ENCODE measurements around the gene CLECL1. TPM values are rescaled to one million over a fixed set of nuclear protein-coding genes. Genes with fewer than 3 reads are reported as not detected.
A peak's percentile ranks its signal among the peaks of the same experiment; 100 is the strongest.
"Not testable (repeated sequence)": the region's sequence is repeated elsewhere in the genome, so short reads cannot be mapped to it uniquely, and the experiment has no call there.

Gene CLECL1
- polyA plus RNA-seq, 10 donors: 0.23 to 0.50 (median 0.38) TPM; not detected in 6

DNA sequence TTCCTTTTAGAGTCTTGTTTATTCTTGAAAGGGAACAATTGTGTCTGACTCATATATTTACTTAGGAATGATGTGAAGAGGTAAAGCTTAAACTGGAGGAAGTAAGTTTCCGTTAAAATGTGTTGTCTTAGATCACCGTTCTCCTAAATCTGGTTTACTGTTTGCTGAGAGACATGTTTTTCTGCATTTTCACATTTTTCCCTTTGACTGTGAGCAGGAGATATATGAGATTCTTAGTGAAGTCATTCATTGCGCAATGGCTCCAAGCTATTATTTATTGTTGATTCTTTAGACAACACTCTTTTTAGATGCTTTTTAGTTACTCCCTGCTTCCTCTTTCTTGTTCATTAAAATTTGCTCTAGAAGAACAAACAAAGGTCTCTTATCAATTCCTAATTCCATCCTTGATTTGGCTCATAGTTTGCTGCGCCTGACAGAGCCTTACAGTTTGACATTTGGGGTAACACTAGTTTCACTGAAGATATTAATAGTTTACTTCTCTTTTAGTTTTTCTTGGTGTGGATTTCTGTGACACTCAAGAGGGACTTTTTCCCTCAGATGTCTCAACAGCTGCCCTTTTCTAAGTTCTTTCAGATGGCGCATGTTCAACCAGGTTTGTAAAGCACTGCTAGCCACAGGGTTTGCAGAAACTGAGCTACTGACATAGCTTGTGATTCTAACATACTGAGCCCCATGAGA is 11.4 kb downstream of the CLECL1 start:
- no peak for DNase-seq

DNA sequence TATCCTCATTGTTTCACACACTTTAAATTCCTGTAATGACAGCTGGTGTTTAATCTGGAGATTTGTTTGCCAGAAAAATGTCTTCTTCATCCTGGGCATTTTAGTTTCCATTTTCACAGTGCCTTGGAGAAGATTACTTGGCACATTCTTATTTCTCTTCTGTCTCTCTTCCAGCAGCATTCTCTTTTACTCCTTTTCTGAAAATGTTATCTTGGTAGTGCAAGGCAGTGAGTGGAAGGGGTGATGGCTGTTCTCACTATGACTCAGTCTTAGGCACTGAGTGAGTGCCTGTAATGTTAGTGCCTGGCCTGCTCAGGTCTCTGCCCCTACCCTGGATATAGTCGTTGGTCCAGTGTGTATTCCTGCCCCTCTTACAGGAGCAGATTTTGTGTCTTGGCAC is 13.1 kb downstream of the CLECL1 start:
- DNase-seq: no peak

GRCh38 chr12:9718968-9719367 is 13.9 kb downstream of the CLECL1 start:
- no peak for DNase-seq

GRCh38 chr12:9717070-9717925 is 15.6 kb downstream of the CLECL1 start:
- no peak for DNase-seq

DNA sequence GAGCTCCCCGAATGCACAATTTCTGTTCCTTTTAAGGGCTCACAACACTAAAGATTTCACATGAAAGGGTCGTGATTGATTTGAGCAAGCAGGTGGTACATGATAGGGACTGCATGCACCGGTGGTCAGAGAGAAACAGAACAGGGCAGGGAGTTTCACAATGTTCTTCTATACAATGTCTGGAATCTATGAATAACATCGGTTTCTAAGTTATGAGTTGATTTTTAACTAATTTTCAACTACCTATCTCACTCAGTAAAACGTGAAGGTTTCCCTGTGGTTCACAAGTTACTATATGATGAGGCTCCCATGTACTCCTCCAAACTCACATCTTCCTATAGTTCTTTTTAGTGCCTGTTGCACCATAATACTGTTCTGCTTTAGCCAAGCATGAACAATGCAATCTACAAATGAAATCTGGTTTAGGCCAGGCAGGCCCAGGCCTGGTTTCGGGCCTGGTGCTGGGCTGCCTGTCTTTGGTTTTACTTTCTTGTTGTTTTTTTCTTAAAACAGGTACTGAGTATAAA is 19.8 kb downstream of the CLECL1 start:
- not testable (repeated sequence) for DNase-seq

- no peak for DNase-seq
Measured at GRCh38 chr12:9711664-9712063, 21.2 kb downstream of the CLECL1 start.

- DNase-seq: no peak
Measured at GRCh38 chr12:9710584-9711375, 22.1 kb downstream of the CLECL1 start.

GRCh38 chr12:9708853-9709252 is 24.0 kb downstream of the CLECL1 start:
- no peak for DNase-seq

DNA sequence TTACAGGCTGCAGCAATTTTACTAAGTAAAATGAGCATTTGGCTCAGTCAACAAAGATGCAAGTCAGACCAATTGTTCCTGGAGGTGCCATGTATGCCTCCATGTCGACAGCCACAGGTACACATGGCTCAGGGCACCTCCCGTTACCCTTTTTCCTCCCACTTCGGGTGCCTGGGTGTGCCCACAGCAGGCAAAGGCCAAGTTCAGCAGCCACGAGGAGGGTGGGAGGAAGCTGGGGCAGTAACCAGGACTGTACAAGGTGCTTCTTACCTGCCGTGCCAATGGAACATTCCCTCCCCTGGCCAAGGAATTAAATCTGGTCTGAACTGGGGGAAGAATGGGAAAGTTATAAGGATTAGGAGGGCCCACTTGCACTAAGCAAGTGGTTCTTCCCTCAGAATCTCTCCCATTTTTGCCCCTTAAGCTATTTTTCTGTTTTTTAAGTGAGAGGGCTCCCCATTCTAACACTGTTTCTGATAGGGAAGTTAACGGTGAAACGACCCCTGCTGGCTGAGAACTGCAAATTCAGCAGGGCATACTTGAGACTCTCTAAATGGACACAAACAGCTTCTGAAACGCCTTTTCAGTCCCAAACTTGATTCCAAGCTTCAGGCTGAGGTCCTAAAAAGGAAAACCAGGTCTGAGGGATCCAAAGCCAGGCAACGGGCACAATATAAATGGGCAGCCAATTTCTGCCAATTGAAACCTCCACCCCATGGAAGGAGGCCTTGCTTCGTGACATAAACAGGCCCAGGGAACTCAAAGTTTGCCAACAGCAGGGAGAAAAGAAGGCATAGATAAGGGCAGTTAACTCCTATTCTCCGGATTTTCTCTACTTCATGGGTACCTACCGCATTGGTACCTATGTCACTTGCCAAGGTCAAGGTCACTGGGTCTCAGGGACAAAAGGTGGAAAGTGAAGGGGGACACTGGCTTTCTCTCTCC is 24.8 kb downstream of the CLECL1 start:
- DNase-seq: peak; percentile 10 to 55 (median 33)

DNA sequence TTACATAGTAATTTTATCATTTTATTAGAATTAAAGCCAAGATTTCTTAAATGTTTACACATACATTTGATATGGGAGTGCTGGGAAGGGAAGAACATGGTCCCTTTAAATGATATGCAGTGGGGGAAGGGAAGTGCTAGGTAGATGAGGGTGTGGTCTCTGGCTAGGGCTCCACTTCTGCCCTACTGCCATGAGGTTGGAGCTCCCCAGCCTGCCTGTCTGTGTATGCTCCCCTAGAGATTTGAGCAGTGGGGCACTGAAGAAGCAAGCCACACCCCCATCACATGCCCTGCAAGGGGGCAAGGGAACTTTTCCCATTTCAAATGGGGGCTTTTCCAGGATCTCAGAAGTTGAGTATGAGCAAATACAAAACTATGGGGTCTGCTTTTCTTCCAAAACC is 25.5 kb downstream of the CLECL1 start:
- DNase-seq: no peak

- no peak for DNase-seq
Measured at GRCh38 chr12:9706086-9706685, 26.7 kb downstream of the CLECL1 start.

GRCh38 chr12:9704561-9704960 is 28.3 kb downstream of the CLECL1 start:
- not testable (repeated sequence) for DNase-seq

- no peak for DNase-seq
Measured at GRCh38 chr12:9702255-9702654, 30.6 kb downstream of the CLECL1 start.

GRCh38 chr12:9701380-9702154 is 31.3 kb downstream of the CLECL1 start:
- no peak for DNase-seq

DNA sequence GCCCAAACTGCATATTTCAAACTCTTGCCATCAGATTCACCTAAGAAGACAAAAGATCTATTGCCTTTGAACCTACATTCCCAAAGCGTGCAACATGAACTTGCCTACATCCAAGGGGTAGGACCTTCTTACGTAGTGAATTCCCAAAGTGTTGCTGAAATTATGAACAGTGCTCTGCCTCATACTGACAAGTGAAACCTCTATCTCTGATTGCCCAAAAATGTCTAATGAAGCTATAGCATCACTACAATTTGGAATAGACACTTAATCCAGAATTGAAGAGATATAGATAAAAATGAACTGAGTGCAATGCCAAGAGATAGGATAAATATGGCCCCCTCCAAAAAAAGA is 32.3 kb downstream of the CLECL1 start:
- DNase-seq: no peak

DNA sequence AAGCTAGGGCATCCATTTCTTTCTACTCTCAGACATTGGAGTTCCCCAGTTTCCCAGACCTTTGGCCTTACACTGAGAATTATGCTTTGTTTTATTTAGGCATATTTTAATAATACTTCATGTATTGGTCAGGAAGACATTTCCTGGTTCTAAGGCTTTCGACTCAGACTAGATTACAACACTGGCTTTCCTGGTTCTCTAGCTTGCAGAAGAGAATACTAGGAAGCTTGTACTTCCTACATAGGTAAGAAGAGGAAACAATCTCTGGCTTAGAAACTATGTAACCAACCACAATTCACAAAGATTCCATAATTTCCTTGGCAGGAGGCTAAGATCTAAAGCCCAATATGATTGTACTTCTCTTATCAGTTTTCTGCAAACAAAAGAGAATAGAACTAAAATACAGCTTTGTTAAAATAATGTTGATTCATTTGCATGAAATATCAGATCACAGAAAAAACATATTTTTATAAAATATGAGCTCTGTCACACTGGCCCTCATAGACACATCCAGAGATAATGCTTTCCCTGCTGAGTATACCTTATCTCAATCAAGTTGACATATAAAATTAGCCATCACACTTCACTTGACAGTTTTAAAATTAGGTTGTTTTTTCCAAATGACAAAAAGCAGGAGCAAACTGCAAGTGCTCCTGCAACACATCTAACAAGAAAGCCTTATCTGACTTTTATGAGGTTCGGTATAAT is 32.8 kb downstream of the CLECL1 start:
- no peak for DNase-seq

GRCh38 chr12:9699269-9699897 is 33.5 kb downstream of the CLECL1 start:
- no peak for DNase-seq

- DNase-seq: no peak
Measured at GRCh38 chr12:9698681-9699080, 34.2 kb downstream of the CLECL1 start.

- DNase-seq: no peak
Measured at GRCh38 chr12:9697619-9698018, 35.3 kb downstream of the CLECL1 start.
